HG03565 (cell line): ENCODE results near the gene PACS1.

Experiments
- ATAC-seq: cut with Tn5 transposase; IDR thresholded peaks from one replicate; pipeline ENCODE4 v1.9.1; 2021; ENCODE audit warnings: mild to moderate bottlenecking, moderate library complexity; ENCODE audit not compliant: unreplicated experiment

Gene PACS1

DNA sequence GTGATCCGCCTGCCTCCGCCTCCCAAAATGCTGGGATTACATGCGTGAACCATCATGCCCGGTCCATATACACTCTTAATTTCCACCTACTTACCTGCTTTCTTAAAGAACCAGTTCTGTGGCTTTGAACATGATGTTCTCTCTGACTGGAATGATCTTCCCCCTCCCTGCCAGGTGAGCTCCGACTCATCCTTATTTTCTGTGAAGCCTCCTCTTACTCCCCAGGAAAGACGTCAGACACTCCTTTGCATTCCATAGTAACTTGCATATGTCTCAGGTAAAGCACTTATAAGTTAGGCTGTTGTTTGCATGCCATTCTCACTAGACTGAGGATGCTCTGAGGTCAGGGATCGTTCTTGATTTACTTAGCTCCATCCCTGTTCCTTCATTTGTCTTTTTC lies 106.6 kb downstream of the PACS1 start:
- ATAC-seq: no peak

- no peak for ATAC-seq
These were observed 108.1 kb downstream of the PACS1 start for GRCh38 chr11:66178183-66178582.

- ATAC-seq: no peak
These were observed 108.8 kb downstream of the PACS1 start for GRCh38 chr11:66178871-66179270.

DNA sequence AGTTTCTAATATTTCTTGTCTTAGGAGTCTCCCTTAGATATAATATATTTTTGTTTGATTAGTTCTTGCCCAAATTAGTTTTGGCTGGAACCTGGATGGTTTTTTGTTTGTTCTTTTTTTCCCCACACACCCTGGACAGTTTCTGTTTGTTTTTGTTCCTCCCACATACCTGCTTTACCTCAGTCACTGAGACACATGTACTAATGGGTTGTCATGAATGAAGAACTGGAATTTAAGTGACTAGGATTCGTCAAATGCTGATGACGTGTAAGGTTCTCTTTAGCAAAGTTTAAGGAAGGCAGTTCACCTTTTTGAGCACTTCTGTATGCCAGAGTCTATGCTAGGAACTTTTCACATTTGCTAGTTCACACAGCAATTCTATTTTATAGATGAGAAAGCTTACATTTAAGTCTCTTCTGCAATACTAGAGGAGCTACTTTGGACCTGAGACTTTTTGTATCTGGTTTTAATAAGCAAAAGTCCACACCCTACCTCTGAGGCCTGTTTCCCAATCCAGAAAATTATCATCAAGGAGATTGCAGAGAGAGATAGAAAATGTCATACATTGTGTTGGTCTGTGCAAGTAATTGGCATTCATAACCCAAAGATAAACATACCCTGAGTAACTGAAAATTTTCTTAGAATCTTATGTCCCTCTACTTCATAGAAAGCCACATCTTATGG lies 111.7 kb downstream of the PACS1 start:
- no peak for ATAC-seq

- ATAC-seq: no peak
These were observed 113.5 kb downstream of the PACS1 start for GRCh38 chr11:66183494-66184048.

- no peak for ATAC-seq
These were observed 114.7 kb downstream of the PACS1 start for GRCh38 chr11:66184728-66185127.

DNA sequence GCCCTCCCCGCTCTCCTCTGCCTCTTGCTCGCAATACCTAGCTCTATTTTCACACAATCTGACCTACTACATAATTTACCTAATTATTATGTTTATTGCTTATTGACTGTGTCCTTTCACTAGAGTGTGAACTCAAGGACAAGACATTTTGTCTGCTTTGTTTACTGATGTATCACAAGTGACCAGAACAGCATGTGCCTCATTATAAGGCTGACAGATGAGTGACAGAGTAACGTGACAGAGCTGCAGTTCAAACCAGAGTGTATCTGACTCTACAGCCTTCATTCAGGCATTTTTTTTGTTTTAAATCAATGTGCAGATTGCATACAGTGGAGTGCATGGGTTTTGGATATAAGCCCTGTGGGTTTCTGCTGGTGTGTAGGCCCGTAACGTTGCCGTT lies 116.4 kb downstream of the PACS1 start:
- no peak for ATAC-seq

GRCh38 chr11:66187453-66187852 lies 117.4 kb downstream of the PACS1 start:
- ATAC-seq: no peak

DNA sequence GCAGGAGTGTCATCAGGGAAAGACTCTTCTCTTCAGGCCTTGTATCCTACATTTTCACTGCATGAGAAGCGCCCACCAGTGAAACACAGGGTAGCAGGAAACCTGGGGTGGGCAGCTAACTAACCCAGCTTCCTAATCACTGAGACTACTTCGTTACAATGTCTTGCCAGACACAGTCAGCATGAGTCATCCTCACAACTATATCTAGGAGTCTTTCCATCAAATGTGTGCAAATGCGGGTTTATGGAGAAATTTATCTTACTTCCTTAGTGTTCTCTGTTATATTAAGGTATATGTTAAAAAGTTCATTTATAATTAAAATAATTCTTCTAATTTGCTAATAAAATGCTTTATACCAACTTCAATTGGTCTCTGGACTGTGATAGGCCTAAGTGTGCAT lies 118.5 kb downstream of the PACS1 start:
- ATAC-seq: no peak

- ATAC-seq: no peak
These were observed 119.1 kb downstream of the PACS1 start for GRCh38 chr11:66189031-66189745.

DNA sequence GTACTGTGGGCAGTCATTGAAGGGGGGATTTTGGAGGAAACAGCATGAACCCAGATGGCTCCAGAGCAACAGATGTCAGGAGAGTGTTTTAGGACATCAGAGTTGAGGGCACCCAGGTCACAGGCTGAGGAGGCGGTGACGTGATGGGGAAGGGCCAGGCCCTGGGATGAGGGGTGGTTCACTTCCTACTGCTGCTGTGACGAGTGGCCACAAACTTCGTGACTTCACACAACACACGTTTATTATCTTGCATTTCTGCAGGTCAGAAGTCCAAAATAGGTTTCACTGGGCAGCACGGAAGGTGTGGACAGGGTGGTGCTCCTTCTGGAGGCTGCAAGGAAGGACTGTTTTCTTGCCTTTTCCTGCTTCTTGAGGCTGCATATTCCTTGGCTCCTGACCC lies 120.7 kb downstream of the PACS1 start:
- ATAC-seq: no peak

GRCh38 chr11:66192181-66192863 lies 122.2 kb downstream of the PACS1 start:
- no peak for ATAC-seq

- ATAC-seq: no peak
These were observed 124.3 kb downstream of the PACS1 start for GRCh38 chr11:66194391-66194790.

DNA sequence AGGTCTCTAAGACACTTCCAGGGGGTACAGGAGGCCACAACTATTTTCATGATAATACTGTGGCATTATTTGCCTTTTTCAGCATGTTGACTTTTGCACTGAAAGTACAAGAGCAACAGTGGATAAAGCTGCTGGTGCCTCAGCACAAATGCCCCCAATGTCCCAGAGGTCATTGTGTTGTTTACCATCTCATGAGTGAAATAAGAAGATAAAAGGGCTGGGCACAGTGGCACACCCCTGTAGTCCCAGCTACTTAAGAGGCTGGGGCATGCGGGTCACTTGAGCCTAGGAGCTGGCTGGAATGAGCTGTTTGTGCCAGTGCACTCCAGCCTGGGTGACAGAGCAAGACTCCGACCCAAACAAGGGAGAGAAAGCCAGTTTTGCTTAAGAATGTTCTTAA lies 125.8 kb downstream of the PACS1 start:
- no peak for ATAC-seq

- ATAC-seq: no peak
These were observed 133.8 kb downstream of the PACS1 start for GRCh38 chr11:66203847-66204246.

GRCh38 chr11:66204412-66204811 lies 134.3 kb downstream of the PACS1 start:
- no peak for ATAC-seq

DNA sequence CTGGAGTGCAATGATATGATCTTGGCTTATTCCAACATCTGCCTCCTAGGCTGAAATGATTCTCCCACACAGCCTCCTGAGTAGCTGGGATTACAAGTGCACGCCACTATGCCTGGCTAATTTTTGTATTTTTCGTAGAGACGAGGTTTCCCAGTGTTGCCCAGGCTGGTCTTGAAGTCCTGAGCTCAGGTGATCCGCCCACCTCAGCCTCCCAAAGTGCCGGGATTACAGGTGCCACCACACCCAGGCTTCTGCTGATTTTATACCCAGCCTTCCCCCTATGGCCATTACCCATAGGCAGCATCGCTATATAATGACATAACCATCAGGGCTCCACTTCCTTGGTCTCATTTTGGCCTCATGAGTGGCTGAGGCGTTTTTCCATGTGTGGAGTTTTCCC lies 137.7 kb downstream of the PACS1 start:
- ATAC-seq: no peak

DNA sequence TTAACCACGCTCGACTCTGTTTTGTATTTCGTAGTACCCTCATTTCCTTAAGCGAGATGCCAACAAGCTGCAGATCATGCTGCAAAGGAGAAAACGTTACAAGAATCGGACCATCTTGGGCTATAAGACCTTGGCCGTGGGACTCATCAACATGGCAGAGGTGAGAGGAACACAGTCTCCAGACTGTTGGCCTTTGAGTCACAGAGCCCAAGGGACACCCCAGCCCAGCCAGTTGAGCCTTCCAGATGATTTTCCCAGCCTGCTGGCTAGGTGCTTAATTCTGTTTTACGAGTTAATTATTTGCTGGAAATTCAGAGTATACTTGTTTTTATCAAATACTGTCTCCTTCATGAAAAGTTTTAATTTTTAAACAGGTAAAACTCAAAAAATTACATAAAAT lies 141.0 kb downstream of the PACS1 start:
- ATAC-seq: no peak

GRCh38 chr11:66216911-66217310 lies 146.8 kb downstream of the PACS1 start:
- no peak for ATAC-seq

GRCh38 chr11:66218036-66218435 lies 148.0 kb downstream of the PACS1 start:
- ATAC-seq: no peak

- no peak for ATAC-seq
These were observed 149.0 kb downstream of the PACS1 start for GRCh38 chr11:66218846-66219620.
